ENCODE measurements around the gene ZBTB16.

DNA sequence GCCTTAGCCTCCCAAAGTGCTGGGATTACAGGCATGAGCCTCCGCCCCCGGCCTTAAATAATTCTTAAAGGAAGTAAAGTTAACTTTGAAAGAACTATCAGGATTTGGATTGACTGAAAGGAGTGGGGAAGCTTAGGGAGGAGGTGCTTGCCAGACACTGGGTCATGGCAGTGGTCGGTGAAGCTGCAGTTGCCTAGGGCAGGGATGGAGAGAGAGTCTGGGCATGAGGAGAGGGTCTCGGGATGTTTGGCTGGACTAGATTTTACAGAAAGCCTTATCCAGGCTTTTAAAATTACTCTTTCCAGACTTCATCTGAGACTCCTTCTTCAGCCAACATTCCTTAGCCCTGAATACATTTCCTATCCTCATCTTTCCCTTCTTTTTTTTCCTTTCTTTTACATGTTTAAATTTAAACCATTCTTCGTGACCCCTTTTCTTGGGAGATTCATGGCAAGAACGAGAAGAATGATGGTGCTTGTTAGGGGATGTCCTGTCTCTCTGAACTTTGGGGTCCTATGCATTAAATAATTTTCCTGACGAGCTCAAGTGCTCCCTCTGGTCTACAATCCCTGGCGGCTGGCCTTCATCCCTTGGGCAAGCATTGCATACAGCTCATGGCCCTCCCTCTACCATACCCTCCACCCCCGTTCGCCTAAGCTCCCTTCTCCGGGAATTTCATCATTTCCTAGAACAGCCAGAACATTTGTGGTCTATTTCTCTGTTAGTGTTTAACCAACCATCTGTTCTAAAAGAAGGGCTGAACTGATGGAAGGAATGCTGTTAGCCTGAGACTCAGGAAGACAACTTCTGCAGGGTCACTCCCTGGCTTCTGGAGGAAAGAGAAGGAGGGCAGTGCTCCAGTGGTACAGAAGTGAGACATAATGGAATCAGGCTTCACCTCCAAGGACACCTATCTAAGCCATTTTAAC lies 236.4 kb downstream of the ZBTB16 start, which contains the start of gene NNMT:
- TF ChIP-seq HOXA7 (CRISPR knock-in tag; IDR thresholded peaks at IDR 0.05; ENCODE audit: borderline replicate concordance) (no peak), CTCF (tag by site-specific recombination; IDR thresholded peaks at IDR 0.05) (no peak), ZNF114 (tag by site-specific recombination; IDR thresholded peaks at IDR 0.05) (no peak), ZNF48 (tag by site-specific recombination; IDR thresholded peaks at IDR 0.05) (no peak), HOXC10 (CRISPR knock-in tag; IDR thresholded peaks at IDR 0.05) (no peak), PATZ1 (tag by site-specific recombination; IDR thresholded peaks at IDR 0.05) (no peak), ZBTB1 (tag by site-specific recombination; IDR thresholded peaks at IDR 0.05) (no peak), ZBTB7A (tag by site-specific recombination; IDR thresholded peaks at IDR 0.05; ENCODE audit: low read depth) (no peak), ZBTB21 (tag by site-specific recombination; IDR thresholded peaks at IDR 0.05) (no peak), ZNF24 (tag by site-specific recombination; IDR thresholded peaks at IDR 0.05) (no peak), ZSCAN16 (tag by site-specific recombination; IDR thresholded peaks at IDR 0.05) (no peak)
- TF ChIP-seq, protein P1, sequence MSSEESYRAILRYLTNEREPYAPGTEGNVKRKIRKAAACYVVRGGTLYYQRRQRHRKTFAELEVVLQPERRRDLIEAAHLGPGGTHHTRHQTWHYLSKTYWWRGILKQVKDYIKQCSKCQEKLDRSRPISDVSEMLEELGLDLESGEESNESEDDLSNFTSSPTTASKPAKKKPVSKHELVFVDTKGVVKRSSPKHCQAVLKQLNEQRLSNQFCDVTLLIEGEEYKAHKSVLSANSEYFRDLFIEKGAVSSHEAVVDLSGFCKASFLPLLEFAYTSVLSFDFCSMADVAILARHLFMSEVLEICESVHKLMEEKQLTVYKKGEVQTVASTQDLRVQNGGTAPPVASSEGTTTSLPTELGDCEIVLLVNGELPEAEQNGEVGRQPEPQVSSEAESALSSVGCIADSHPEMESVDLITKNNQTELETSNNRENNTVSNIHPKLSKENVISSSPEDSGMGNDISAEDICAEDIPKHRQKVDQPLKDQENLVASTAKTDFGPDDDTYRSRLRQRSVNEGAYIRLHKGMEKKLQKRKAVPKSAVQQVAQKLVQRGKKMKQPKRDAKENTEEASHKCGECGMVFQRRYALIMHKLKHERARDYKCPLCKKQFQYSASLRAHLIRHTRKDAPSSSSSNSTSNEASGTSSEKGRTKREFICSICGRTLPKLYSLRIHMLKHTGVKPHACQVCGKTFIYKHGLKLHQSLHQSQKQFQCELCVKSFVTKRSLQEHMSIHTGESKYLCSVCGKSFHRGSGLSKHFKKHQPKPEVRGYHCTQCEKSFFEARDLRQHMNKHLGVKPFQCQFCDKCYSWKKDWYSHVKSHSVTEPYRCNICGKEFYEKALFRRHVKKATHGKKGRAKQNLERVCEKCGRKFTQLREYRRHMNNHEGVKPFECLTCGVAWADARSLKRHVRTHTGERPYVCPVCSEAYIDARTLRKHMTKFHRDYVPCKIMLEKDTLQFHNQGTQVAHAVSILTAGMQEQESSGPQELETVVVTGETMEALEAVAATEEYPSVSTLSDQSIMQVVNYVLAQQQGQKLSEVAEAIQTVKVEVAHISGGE (tag by site-specific recombination; conservative IDR thresholded peaks at IDR 0.05; ENCODE audit: low read depth) = no peak
- TF ChIP-seq, protein P2, sequence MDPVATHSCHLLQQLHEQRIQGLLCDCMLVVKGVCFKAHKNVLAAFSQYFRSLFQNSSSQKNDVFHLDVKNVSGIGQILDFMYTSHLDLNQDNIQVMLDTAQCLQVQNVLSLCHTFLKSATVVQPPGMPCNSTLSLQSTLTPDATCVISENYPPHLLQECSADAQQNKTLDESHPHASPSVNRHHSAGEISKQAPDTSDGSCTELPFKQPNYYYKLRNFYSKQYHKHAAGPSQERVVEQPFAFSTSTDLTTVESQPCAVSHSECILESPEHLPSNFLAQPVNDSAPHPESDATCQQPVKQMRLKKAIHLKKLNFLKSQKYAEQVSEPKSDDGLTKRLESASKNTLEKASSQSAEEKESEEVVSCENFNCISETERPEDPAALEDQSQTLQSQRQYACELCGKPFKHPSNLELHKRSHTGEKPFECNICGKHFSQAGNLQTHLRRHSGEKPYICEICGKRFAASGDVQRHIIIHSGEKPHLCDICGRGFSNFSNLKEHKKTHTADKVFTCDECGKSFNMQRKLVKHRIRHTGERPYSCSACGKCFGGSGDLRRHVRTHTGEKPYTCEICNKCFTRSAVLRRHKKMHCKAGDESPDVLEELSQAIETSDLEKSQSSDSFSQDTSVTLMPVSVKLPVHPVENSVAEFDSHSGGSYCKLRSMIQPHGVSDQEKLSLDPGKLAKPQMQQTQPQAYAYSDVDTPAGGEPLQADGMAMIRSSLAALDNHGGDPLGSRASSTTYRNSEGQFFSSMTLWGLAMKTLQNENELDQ (tag by site-specific recombination; IDR thresholded peaks at IDR 0.05; ENCODE audit: low read depth) = no peak

All from HEK293 (cell line).